Inflammatory macrophage treated with lipopolysaccharide for 4 hours (primary cell): Measurements from ENCODE around the gene CBLN1.

Experiments
- DNase-seq: peaks from one replicate; pipeline ENCODE4 v3.0.0-alpha.2; 2020

Gene CBLN1

GRCh38 chr16:49281480-49281842, at the start of gene CBLN1:
Gene CBLN1 (minus strand): TSS chr16:49281838. CDS start chr16:49281465, 373 bp downstream.
- no peak for DNase-seq

- no peak for DNase-seq
Observed at GRCh38 chr16:49330562-49331201, 49.0 kb upstream of the CBLN1 start.

DNA sequence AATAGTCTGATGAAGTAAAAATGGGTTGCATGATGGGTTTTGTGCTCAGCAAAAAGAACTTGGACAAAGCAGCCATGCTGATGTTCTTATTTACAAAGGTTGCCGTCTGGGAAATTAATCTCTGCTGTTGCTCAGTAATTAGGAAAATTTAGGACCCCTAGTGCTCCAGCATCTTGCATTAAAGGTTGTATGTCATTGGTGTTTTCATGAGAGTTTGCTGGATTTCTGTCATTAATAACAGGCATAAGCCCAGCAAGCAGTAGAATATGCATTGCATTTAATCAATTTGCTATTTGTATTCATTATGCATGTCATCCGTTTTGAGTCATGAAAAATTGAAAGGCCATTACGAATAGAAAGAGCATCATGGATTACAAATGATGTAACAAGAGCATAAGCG, 46.7 kb upstream of the CBLN1 start:
- no peak for DNase-seq

- no peak for DNase-seq
Observed at GRCh38 chr16:49327466-49327865, 45.8 kb upstream of the CBLN1 start.

GRCh38 chr16:49324703-49325102, 43.1 kb upstream of the CBLN1 start:
- DNase-seq: no peak

GRCh38 chr16:49315602-49316001, 34.0 kb upstream of the CBLN1 start:
- no peak for DNase-seq

GRCh38 chr16:49312389-49312985, 30.8 kb upstream of the CBLN1 start:
- DNase-seq: no peak

GRCh38 chr16:49311823-49312222, 30.2 kb upstream of the CBLN1 start:
- no peak for DNase-seq

- DNase-seq: no peak
Observed at GRCh38 chr16:49307176-49307575, 25.5 kb upstream of the CBLN1 start.

DNA sequence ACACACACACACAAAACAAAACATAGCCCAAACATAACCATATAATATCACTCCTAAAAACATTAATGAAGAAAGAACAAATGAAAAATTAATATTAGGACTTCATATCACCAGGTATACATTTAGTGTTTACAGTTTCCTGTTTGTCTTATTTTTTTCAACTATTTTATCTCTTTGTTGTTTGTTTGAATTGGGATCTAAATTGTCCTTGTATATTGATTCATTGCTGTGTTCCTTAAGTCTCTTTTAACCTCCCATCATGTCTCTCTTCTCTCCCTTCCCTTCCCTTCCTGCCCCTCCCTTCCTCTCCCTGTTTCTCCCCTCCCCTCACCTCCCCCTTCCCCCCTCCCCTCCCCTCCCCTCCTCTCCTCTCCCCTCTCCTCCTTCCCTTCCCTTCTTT, 23.8 kb upstream of the CBLN1 start:
- DNase-seq: no peak

DNA sequence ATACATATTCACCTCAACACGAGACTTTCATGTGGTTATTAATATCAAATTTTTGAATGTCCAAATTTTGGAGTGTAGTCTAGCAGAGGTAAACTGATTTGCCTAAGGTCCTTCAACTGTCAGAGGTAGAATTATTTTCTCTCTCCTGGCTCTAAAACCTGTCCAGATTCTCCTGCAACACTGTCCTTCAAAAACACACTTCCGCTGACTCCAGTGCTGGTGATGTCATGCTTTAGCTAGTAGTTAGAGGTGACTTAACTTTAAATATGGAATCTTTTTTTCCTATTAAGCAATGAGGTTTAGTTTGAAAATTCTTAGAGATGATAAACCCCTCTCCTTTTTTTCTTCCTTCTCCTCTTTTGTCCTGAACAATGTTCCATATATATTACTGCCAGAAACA, 10.8 kb upstream of the CBLN1 start:
- no peak for DNase-seq

DNA sequence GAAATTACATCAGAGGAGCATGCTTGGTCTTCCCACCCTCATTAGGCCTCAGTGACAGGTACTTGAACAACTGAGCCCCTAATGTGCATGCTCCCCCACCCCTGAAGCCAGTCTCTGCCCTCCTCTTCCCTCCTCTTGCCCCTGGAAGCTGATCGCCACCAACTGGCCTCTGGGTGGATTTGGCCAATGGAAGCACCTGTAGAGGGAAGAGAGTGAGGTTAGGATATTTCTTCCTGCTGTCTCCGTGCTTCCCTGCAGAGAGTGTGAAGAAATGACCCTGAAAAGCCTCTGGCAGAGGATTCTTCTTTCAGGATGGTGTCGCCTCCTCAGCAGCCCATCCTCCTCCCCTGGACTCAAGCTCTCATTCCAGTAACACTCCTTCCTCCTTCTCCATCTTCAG, 5.9 kb upstream of the CBLN1 start:
- DNase-seq: no peak

- DNase-seq: no peak
Observed at GRCh38 chr16:49284962-49285361, 3.3 kb upstream of the CBLN1 start.

GRCh38 chr16:49283376-49284049, 1.9 kb upstream of the CBLN1 start:
- no peak for DNase-seq

- no peak for DNase-seq
Observed at GRCh38 chr16:49282690-49283375, 1.2 kb upstream of the CBLN1 start.

GRCh38 chr16:49281843-49282642, 405 bp upstream of the CBLN1 start:
- peak; percentile 80 for DNase-seq

DNA sequence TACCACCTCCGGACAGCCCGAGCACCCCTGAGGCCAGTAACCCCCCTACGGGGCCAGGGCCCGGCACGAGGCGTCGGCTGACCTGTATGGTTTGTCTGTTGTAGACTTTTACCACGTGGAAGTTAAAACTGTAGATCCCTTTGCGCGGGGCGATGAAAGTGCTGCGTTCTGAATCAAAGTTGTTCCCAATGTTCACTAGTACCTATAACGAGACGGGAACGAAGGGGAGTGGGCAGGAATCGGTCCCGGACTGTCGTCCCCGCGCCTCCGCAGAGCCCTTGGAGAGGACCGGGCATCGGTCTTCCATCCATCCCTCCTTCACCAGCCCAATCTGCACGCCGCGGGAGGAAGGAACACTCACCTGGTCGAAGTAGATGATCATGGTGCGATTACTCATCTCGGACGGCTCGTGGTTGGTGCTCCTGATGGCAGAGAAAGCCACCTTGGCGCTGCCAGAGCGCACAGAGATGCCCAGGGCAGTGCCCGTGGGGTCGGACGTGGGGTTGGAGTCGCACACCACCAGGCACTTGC, 732 bp downstream of the CBLN1 start:
- DNase-seq: no peak

GRCh38 chr16:49280105-49280741, 1.4 kb downstream of the CBLN1 start:
- DNase-seq: no peak

DNA sequence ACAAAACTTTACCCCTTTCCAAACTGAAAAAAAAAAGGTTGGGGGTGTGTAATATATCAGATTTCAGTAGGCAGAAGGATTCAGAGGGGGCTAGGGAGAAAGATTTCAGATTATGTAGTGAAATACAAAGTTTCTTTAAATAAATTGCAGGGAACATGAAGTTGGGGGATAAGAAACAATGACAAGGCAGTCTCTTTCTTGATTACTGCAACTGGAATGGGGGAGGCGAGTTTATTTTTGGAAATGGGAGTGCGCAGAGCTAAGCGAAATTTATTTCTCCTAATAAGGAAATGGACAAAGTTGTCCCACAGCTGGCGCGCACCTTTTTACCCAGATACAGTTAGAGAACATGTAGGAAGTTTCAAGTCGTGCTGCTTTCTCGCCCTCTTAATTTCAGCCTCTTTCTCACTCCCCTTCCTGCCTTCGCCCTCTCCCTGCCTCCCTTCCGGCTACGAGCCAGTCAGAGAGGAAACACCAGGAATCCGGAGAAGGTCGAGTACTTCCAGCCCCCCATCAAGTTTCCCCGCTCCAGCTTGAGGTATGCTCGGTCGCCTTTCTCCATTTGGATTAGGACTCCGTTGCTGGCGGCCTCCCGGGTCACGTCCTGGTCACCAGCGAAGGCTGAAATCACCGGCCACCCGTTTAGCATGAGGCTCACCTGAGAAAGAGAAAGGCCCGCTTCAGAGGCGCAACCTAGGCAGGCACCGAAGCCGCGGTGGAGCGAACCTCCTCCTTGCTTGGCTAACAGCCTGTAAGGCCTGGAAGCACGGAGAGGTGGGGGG, 2.5 kb downstream of the CBLN1 start:
- DNase-seq: no peak

DNA sequence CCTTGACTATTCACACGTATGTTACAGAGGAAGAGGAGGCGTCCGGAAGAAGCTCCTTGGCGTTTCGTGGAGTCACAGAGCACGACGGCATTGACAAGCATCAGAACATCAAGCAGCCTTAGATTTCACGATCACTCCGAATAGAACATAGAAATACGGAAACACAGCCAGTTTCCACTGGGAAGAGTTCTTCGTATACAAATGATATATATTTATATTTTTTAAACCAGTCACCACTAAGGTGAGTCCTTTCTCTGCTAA, 3.1 kb downstream of the CBLN1 start:
- no peak for DNase-seq

GRCh38 chr16:49277766-49278566, 3.7 kb downstream of the CBLN1 start:
- DNase-seq: no peak
